ENCODE results near the gene DUSP14. TPM values are rescaled to one million over a fixed set of nuclear protein-coding genes. Genes with fewer than 3 reads are reported as not detected.

Gene DUSP14
- total and polyA plus RNA-seq, 2 of the 13 experiments (the other 11 are each of a cell fraction or from before 2014, with no cell fraction given), result 33.5 to 39.8 TPM

DNA sequence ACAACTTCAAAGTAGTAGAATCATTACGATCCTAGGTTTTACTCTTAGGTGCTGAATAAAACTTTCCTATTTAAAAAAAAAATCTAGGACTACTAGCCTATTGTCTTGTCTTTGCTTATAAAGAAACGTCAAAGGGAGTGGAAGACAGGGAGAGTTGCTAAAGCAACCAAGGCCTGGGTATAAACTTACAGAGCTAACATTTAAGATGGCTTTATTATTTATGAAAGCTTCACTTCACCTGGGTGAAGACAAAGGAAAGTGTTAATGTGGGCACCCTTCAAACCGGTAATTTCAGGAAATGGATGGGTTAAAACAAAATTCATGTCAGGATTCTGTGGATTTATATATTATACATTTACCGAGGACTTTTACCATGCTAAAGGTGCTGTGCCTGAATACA, 2.5 kb downstream of the DUSP14 start:
- ATAC-seq, result no peak
- H3K36me3 ChIP-seq (replicated peaks in 1 of 2; ENCODE audit: control insufficient read depth in 1 of 2, insufficient read depth in 2 of 2, low read length in 2 of 2), result no peaks in the 10 kb centered on the region
- intact Hi-C loops (cut with micrococcal nuclease; ENCODE audit: unreplicated experiment), result no loop called here
- CTCF ChIA-PET (ENCODE audit: low intra/inter-chr PET ratio, low total read pairs), result no interaction called here
- peak overlapping the region; percentile 91 to 99 (median 92); a peak in 5 of 6 replicates for H3K4me3 ChIP-seq (replicated peaks in 1 of 3; ENCODE audit: insufficient read depth in 1 of 3, low read depth in 2 of 3, low read length in 3 of 3)
- H3K9me3 ChIP-seq (ENCODE audit: low read length), result no peaks in the 10 kb centered on the region
- H3K4me2 ChIP-seq (ENCODE audit: low read depth, low read length), result peak overlapping the region; percentile 90
- 5% methylated on average over 4 of the region's 4 CpGs for WGBS (ENCODE audit: low lambda C conversion rate)
- peak overlapping the region; percentile 79 for H3K9ac ChIP-seq (ENCODE audit: insufficient read depth, low read depth, low read length)
- H3K27ac ChIP-seq (ENCODE audit: extremely low read length, insufficient read depth, low read length), result peak overlapping the region; percentile 67
- TF ChIP-seq ZNF234 (CRISPR knock-in tag; conservative IDR thresholded peaks at IDR 0.05), result no peak
- no peak for TF ChIP-seq ZNF878 (CRISPR knock-in tag; IDR thresholded peaks at IDR 0.05)
- no peak for TF ChIP-seq REL (CRISPR knock-in tag; conservative IDR thresholded peaks at IDR 0.05)
- no peak for TF ChIP-seq HNRNPLL (IDR thresholded peaks at IDR 0.05; ENCODE audit: low read depth, low read length, poor library complexity, severe bottlenecking)
- TF ChIP-seq FOXK2 (IDR thresholded peaks at IDR 0.05), result no peak
- no peak for TF ChIP-seq GTF3A (CRISPR knock-in tag; conservative IDR thresholded peaks at IDR 0.05)
- no peak for TF ChIP-seq PCBP1 (IDR thresholded peaks at IDR 0.05; ENCODE audit: borderline replicate concordance, low read depth, low read length)
- TF ChIP-seq NRL (CRISPR knock-in tag; IDR thresholded peaks at IDR 0.05; ENCODE audit: borderline replicate concordance), result no peak
- TF ChIP-seq AGO2 (optimal IDR thresholded peaks at IDR 0.05; ENCODE audit: low read depth, low read length), result no peak
- no peak for TF ChIP-seq SNRNP70 (IDR thresholded peaks at IDR 0.05; ENCODE audit: low read depth, low read length)
- no peak for TF ChIP-seq RNF2 (conservative IDR thresholded peaks at IDR 0.05; ENCODE audit: low read depth)
- peaks cover 22% of the 10 kb centered on the region; the same call in 1 of the 2 replicates for H4K20me1 ChIP-seq (ENCODE audit: insufficient read depth, low read length)
- H3K4me1 ChIP-seq (ENCODE audit: insufficient read depth, low read length), result peaks cover 75% of the 10 kb centered on the region
- H2AFZ ChIP-seq (ENCODE audit: low read length), result no peak overlapping the region
- POLR2A ChIA-PET, result interaction anchor here (2.4 to 2.5 kb wide), 2 partner anchors 10 to 85 kb away, joined by 7 to 21 read pairs; partner anchors contain the start of genes ACACA and TADA2A
- H3K27me3 ChIP-seq (ENCODE audit: control insufficient read depth in 1 of 2, insufficient read depth in 2 of 2, low read length in 2 of 2), result no peaks in the 10 kb centered on the region; a peak in 1 of 5 replicates
- no peak for DNase-seq (ENCODE audit: low spot score)
- no peak for FAIRE-seq
- in situ Hi-C loops (cut with HindIII; ENCODE audit: extremely low pct_ligation_motif_present, low pct_unique_long_range_greater_than_20kb), result no loop called here
- no TSS peak for BruUV-seq (replicated peaks)
- peaks cover 67% of the 10 kb centered on the region for H3K79me2 ChIP-seq (ENCODE audit: insufficient read depth, low read length)

Measured in HepG2 (cell line).